Anterior cingulate cortex (tissue), 58 donors: ENCODE measurements around the gene SCAMP4.

Experiments
- DNase-seq, 58 donors: peaks; one replicate each; lab custom pipeline; 2025; lab: John Stamatoyannopoulos, UW

SCAMP4 gene

GRCh38 chr19:1908364-1908678, 3.1 kb downstream of the SCAMP4 start:
- no peak for DNase-seq

DNA sequence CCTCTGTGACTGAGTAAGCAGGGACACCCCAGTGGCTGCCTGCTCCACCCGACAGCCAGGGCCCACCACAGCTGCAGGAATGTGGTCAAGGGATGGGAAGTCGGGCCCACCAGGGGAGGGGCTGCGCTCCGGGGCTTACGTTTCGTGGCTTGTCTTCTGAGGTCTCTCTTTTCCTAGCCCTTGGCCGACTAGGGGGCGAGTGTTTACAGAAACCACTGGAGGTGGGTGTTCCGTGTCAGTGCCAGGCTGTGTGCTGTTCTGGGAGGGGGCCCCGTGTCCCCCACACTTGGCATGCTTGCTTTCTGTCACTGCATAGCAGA, 4.5 kb downstream of the SCAMP4 start:
- peak in 1 of 58 donors; percentile 28 for DNase-seq

DNA sequence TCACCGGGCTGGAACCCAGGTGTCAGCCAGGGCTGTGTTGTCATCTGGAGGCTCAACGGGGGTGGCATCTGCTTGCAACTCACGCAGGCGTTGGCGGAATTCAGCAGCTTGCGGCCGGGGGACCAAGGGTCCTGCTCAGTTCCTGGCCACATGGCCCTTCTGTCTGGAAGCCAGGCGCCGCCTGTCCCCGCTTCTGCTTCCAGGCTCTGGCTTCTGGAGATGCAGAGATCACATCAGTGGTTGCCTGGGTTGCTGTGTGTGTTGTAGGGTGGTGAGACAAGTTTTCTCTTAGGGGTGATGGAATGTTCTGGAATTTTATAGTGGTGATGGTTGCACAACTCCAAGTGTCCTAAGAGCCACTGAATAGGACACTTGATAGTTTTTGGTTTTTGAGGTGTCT, 5.0 kb downstream of the SCAMP4 start:
- DNase-seq: peak in 15 of 58 donors; percentile 8 to 46 (median 22)

GRCh38 chr19:1911098-1911497, 5.9 kb downstream of the SCAMP4 start:
- DNase-seq: no peak

GRCh38 chr19:1911995-1912394, 6.8 kb downstream of the SCAMP4 start:
- DNase-seq: no peak

DNA sequence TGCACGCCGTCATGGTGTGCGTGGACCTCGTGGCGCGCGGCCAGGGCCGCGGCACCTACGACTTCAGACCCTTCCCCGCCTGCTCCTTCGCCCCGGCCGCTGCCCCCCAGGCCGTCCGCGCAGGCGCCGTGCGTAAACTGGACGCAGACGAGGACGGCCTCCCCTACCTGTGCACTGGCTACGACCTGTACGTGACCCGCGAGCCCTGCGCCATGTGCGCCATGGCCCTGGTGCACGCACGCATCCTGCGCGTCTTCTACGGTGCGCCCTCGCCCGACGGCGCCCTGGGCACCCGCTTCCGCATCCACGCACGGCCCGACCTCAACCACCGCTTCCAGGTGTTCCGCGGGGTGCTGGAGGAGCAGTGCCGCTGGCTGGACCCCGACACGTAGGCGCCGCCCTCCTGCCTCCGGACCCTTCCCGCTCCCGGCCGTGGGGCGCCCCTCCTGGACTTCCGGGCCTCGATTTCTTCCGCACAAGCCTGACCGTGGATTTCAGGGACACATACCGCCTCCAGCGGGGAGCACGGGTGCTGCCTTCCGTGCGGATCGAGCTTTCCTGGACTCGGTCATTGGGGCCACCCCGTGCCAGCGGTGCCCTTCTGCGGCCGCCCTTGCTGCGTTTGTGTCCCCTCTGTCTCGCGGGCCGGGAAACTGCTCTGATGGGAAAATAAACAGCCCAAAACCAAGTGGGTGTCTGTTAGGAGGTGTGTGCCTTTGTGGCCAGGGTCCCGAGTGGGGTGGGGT, 7.7 kb downstream of the SCAMP4 start:
- no peak for DNase-seq

DNA sequence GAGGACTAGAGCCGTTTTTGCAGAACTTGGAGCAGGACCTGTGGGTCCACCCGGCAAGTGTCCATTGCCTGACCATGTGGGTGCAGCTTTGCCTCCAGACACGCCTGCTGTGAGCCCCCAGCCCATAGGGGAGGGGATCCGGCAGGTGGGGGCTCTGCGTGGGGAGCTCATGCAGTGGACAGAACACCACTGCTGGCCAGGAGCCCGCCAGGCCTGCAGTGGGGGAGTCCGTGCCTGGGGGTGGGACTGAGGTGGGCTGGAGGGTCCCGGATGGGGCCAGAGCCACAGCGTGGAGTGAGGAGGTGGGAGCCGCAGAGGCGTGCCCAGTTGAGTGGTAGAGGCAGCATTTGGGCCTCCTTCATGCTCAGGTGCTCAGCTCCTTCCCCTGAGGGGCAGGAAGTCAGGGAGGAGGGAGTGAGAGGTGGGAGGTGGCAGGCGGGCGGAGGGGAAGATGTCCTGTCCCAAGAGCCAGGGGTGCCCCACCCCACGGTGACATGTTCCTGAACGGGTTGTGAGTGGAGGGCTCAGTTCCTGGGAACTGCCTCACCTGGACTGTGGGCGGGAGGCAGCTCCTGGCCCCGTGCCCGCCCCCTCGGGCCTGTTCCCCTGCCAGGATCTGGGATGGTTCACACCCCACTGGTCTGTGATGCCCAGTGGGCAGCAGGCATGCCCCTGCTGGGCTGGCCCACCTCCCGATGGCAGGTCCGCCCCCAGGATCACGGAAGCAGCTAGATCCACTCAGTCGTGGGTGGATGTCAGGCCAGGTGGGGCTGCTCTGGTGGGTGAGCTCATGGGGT, 8.8 kb downstream of the SCAMP4 start:
- DNase-seq: no peak

DNA sequence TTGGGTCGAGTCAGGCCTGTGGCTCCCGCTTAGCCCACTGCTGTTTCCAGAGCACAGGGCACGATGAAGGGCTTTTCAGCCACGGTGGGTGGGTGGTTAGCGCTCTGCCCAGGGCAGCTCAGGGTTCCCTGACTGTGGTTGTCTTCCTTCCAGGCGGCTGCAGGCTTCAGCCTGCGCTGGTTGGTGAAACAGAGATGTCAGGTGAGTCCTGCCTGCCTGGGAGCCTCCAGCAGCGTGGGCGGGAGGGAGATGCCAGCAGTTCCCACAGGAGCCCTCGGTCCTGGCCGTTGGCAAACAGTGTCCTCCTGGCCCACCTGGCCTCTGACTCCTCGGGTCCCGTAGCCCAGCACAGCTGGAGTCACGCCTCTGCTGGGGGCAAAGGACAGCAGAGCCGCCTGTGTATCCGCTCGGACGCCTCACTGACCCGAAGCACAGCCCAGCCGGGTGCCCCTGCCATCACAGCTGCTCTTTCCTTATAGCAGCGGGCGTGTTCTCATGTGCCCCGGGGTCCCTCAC, 9.7 kb downstream of the SCAMP4 start:
- DNase-seq: no peak

GRCh38 chr19:1917146-1917545, 11.9 kb downstream of the SCAMP4 start:
- DNase-seq: no peak

GRCh38 chr19:1917926-1918325, 12.7 kb downstream of the SCAMP4 start:
- no peak for DNase-seq

DNA sequence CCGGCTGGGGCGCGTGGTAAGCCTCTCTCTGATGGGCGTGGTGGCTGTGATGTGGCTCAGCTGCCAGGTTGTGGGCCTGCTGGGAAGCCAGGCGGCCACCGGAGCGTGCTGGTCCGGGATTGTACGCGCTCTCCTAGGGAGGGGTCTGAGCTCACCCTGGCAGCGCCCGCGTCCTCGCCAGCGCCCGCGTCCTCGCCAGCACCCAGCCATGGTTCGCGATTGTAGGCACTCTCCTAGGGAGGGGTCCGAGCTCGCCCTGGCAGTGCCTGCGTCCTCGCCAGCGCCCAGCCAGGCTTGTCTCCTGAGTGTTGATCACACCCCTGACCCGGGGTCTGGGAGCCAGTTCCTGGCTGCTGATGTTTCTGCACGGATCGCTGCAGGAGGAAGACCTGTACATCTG, 13.8 kb downstream of the SCAMP4 start:
- no peak for DNase-seq

DNA sequence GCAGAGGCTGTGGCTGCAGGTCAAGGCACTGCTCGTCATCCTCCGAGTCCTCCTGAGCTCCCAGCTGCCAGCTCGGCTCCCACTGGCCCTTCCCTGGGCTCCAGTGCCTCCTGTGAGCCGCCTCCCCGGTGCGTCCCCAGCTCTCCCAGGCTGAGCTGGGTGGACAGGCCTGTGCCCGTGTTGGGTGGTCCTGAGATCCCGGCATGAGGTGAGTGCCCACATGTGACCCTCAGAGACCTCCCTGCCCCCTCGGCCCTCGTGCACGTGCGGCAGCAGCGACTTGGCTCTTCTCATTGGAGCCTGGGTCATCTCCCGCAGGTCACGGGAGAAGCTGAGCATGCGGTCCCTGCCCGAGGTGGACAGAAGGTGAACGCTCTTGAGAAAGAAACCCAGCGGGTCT, 15.4 kb downstream of the SCAMP4 start:
- no peak for DNase-seq

DNA sequence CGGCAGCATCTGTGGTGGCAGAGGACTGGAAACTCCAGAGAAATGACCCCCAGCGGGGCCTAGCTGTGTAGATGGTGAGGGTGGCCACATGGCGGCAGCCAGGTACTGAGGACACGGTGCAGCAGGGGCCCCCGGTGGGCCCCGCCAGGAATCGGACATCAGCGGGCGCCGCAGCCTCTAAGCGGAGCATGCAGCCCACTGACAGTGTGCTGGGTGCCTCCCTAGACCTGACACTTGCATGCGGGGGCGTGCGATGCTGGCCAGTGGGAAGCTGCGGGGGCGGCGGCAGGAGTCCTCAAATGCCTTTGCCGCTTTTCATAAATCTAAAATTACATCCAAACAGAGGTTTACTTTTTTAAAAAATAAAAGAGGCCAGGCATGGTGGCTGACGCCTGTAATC, 16.1 kb downstream of the SCAMP4 start:
- DNase-seq: no peak

- DNase-seq: no peak
Measured at GRCh38 chr19:1921825-1922224, 16.6 kb downstream of the SCAMP4 start.

- DNase-seq: no peak
Measured at GRCh38 chr19:1922803-1923202, 17.6 kb downstream of the SCAMP4 start.

DNA sequence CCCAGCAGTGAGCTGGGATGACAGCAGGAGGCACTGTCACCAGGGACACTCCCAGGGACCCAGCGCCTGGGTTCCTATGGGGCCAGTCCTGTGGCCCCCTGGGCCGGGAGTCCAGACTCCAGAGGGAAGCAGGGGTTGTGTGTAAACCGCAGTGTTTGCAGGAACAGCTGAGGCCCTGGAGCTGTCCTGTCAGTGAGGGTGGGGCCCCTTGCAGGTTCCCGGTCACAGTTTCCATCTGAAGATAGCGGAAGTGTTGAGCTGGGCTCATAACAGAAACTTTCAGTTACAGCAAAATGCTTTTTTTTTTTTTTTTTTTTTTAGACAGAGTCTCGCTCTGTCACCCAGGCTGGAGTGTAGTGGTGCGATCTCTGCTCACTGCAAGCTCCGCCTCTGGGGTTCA, 18.1 kb downstream of the SCAMP4 start:
- no peak for DNase-seq

GRCh38 chr19:1924320-1924961, 19.2 kb downstream of the SCAMP4 start:
- peak in 1 of 58 donors; percentile 55 for DNase-seq

DNA sequence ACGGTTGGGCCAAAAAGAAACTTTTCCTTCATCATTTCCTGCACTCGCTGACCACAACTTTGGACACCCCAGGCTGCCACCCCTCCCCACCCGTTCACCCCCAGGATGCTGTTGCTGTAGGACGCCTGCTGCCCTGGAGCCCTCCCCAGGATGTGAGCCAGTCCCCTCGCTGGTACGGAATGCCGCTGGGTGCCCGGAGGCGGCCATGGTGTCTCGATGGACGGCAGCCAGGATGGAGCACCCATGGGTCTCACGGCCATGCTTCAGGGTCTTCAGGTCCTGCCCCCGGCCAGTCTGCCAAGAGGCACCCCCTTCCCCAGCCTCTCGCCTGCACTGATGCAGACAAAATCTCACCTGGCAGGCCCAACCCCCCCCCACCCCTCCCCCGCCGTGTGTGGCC, 20.3 kb downstream of the SCAMP4 start:
- DNase-seq: no peak

DNA sequence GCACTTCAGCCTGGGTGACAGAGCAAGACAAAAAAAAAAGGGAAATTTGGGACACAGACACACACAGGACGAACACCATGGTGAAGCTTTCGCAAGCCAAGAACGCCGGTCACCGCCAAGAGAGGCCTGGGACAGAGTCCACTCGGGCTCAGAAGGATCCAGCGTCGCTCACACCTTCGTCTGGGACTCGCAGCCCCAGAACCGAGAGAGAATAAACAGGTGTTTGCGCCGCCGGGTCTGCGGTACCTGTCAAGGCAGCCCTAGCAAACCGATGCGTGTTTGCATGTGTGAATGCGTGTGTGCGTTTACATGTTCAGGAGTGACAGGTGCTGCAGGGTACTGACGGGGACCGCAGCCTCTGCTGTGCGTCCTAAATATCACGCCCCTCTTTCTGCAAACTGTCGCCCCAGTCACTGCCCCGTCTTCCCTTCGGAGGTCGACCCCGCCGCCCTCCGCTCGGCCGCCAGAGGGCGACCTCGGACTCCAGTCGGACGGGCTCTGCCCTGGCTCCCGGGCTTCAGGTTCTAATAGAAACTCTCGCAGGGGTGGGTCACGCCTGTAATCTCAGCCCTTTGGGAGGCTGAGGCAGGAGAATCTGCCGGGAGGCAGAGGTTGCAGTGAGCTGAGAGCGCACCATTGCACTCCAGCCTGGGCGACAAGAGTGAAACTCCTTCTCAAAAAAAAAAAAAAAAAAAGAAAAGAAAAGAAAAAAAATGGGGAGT, 24.0 kb downstream of the SCAMP4 start:
- peak in 52 of 58 donors; percentile 7 to 81 (median 42) for DNase-seq

DNA sequence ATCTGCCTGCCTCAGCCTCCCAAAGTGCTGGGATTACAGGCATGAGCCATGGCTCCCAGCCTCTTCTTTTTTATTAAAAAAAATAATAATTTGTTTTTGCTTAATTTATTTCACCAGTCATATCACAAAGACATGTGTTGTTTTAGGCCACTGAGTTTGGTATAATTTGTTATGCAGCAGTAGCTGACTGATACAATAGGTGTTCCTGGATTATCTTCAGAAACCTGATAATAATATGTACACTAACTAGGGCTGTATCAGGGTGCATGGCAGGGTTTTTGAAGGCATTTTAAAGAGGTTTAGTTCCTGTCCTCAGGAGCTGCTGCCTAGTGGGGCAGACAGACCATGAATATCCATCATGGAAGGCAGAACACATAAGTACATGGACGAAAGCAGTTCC, 26.2 kb downstream of the SCAMP4 start:
- DNase-seq: no peak

- no peak for DNase-seq
Measured at GRCh38 chr19:1932395-1932794, 27.2 kb downstream of the SCAMP4 start.
